SK-N-MC (cell line): Measurements from ENCODE around the gene TMEM107.

Experiments
- EZH2 ChIP-seq: fragments of 200-600 bp; sonication (generic); IDR thresholded peaks from one replicate; pipeline ENCODE4 v1.6.1; 2017; ENCODE audit warnings: antibody characterized with exemption
- POLR2AphosphoS5 ChIP-seq: IDR thresholded peaks from 2 replicates; pipeline ENCODE4 v1.6.1; 2012; ENCODE audit warnings: mild to moderate bottlenecking, low read depth, low read length, borderline replicate concordance

- TF ChIP-seq POLR2AphosphoS5 (peak; percentile 51), EZH2 (no peak)
Measured at GRCh38 chr17:8138672-8139371, 37.4 kb downstream of the TMEM107 start.
